OCI-LY7 (cell line): Measurements from ENCODE around the gene MKRN1. TPM values are rescaled to one million over a fixed set of nuclear protein-coding genes. Genes with fewer than 3 reads are reported as not detected.
"Not testable (repeated sequence)": the region's sequence is repeated elsewhere in the genome, so short reads cannot be mapped to it uniquely, and the experiment has no call there.

Source experiments
- BruUV-seq: library from RNA; stranded (reverse); fragments of 400-500 nt; replicated peaks from 2 replicates; lab custom pipeline; 2021; lab: Mats Ljungman, UMichigan
- CTCF ChIA-PET: fragments of 300-600 bp; sonication (Branson Sonifier 250); formaldehyde crosslinking; loops from one replicate; lab custom pipeline; 2022; ENCODE audit warnings: antibody characterized with exemption; ENCODE audit not compliant: unreplicated experiment; lab: Charles Lee
- POLR2A ChIA-PET: fragments of 300-600 bp; sonication (Branson Sonifier 250); formaldehyde crosslinking; loops from one replicate; lab custom pipeline; 2022; ENCODE audit warnings: antibody characterized with exemption; lab: Charles Lee
- DNase-seq: peaks from one replicate; pipeline ENCODE4 v3.0.0-alpha.2; 2015; ENCODE audit warnings: low spot score
- H2AFZ ChIP-seq: fragments of 200-600 bp; sonication (generic), shearing (Covaris generic); 2 replicates; pipeline ENCODE4 v1.6.1; 2014; ENCODE audit warnings: mild to moderate bottlenecking, antibody characterized with exemption, low read length, moderate library complexity
- H3K27ac ChIP-seq: fragments of 200-600 bp; sonication (generic); 2 replicates; pipeline ENCODE4 v1.5.1; 2014; ENCODE audit warnings: mixed run types, low read depth, mild to moderate bottlenecking, moderate library complexity, low read length, inconsistent platforms; ENCODE audit not compliant: poor library complexity, severe bottlenecking
- H3K36me3 ChIP-seq: fragments of 200-600 bp; sonication (generic); 2 replicates; pipeline ENCODE4 v1.6.1; 2014; ENCODE audit warnings: mild to moderate bottlenecking, antibody characterized with exemption, low read length, moderate library complexity, mixed read lengths; ENCODE audit not compliant: insufficient read depth
- H3K4me1 ChIP-seq: fragments of 200-600 bp; sonication (generic); 2 replicates; pipeline ENCODE4 v1.5.1; 2014; ENCODE audit warnings: mild to moderate bottlenecking, low read length; ENCODE audit not compliant: insufficient read depth, poor library complexity, severe bottlenecking
- H3K4me2 ChIP-seq: fragments of 200-600 bp; sonication (generic); 2 replicates; pipeline ENCODE4 v1.6.1; 2014; ENCODE audit warnings: mild to moderate bottlenecking, low read length
- H3K4me3 ChIP-seq: fragments of 200-600 bp; sonication (generic); 2 replicates; pipeline ENCODE4 v1.5.1; 2014; ENCODE audit warnings: mild to moderate bottlenecking, low read depth, low read length; ENCODE audit not compliant: poor library complexity, severe bottlenecking
- H3K79me2 ChIP-seq: fragments of 200-600 bp; sonication (generic); 2 replicates; pipeline ENCODE4 v1.6.1; 2016; ENCODE audit warnings: low read depth, mild to moderate bottlenecking, low read length, moderate library complexity, mixed read lengths; ENCODE audit not compliant: insufficient read depth
- H3K9me2 ChIP-seq: fragments of 200-600 bp; sonication (generic); 2 replicates; pipeline ENCODE4 v1.6.1; 2016; ENCODE audit warnings: mild to moderate bottlenecking, low read length, mixed read lengths; ENCODE audit not compliant: insufficient read depth
- H3K9me3 ChIP-seq: fragments of 200-600 bp; sonication (generic); 2 replicates; pipeline ENCODE4 v1.6.1; 2014; ENCODE audit warnings: mild to moderate bottlenecking, mixed run types, low read length, mixed read lengths
- H4K20me1 ChIP-seq: fragments of 200-600 bp; sonication (generic); 2 replicates; pipeline ENCODE4 v1.6.1; 2014; ENCODE audit warnings: mild to moderate bottlenecking, antibody characterized with exemption, low read length, moderate library complexity, mixed read lengths; ENCODE audit not compliant: insufficient read depth
- EZH2phosphoT487 ChIP-seq: fragments of 200-600 bp; sonication (generic); IDR thresholded peaks from 2 replicates; pipeline ENCODE4 v1.6.1; 2018; ENCODE audit warnings: low read depth, borderline replicate concordance, mild to moderate bottlenecking, mixed run types, antibody characterized with exemption, low read length, moderate library complexity, mixed read lengths
- intact Hi-C: fragments of 100-400 bp; cut with micrococcal nuclease; formaldehyde crosslinking; loops from one replicate; pipeline ENCODE4 v1.10.0; 2022; ENCODE audit not compliant: unreplicated experiment
- total RNA-seq, 2 experiments: library from RNA; depleted of rRNA in 1 of 2; stranded (reverse); fragments of >200 nt in 1 of 2; shearing (Covaris generic) in 1 of 2; gene quantifications; 2 replicates each; pipeline ENCODE4 v1.2.3, GENCODE V29; 2014 to 2022
- TF ChIP-seq, protein P1 (sequence below): fragments of 200-600 bp; sonication (generic); conservative IDR thresholded peaks from 2 replicates; pipeline ENCODE4 v1.5.1; 2014; ENCODE audit warnings: mild to moderate bottlenecking, antibody characterized with exemption, low read length, moderate library complexity, mixed read lengths

MKRN1 gene
- total RNA-seq, 2 experiments from 2014 or later: 26.4 to 48.0 TPM

DNA sequence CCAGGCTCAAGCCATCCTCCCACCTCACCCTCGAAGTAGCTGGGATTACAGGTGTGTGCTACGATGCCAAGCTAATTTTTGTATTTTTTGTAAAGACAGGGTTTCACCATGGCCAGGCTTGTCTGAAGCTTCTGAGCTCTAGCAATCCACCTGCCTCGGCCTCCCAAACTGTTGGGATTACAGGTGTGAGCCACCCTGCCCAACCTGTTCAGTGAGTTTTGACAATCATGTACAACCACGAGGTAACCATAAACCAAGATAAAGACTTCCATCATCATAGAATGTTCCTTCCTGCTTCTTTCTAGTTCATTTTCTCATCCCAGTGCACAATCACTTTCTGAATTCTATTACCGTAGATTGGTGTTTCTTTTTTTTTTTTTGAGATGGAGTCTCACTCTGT is 30.5 kb upstream of the MKRN1 start:
- ChIA-PET POLR2A (no interaction called here), CTCF (interaction anchor here (0.6 kb wide), 1 partner anchor 738 kb away, joined by 4 read pairs; no protein-coding TSS in a partner anchor)
- H4K20me1 ChIP-seq: no peaks in the 10 kb centered on the region
- no peak overlapping the region for H3K27ac ChIP-seq
- no peak overlapping the region for H3K4me2 ChIP-seq
- H3K9me2 ChIP-seq: no peaks in the 10 kb centered on the region
- H2AFZ ChIP-seq: no peak overlapping the region
- no peak for DNase-seq
- H3K4me3 ChIP-seq: no peak overlapping the region
- TF ChIP-seq EZH2phosphoT487: no peak
- TF ChIP-seq, protein P1, sequence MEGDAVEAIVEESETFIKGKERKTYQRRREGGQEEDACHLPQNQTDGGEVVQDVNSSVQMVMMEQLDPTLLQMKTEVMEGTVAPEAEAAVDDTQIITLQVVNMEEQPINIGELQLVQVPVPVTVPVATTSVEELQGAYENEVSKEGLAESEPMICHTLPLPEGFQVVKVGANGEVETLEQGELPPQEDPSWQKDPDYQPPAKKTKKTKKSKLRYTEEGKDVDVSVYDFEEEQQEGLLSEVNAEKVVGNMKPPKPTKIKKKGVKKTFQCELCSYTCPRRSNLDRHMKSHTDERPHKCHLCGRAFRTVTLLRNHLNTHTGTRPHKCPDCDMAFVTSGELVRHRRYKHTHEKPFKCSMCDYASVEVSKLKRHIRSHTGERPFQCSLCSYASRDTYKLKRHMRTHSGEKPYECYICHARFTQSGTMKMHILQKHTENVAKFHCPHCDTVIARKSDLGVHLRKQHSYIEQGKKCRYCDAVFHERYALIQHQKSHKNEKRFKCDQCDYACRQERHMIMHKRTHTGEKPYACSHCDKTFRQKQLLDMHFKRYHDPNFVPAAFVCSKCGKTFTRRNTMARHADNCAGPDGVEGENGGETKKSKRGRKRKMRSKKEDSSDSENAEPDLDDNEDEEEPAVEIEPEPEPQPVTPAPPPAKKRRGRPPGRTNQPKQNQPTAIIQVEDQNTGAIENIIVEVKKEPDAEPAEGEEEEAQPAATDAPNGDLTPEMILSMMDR: no peak
- no peaks in the 10 kb centered on the region for H3K4me1 ChIP-seq
- no peaks in the 10 kb centered on the region for H3K9me3 ChIP-seq
- no TSS peak for BruUV-seq
- no peaks in the 10 kb centered on the region for H3K36me3 ChIP-seq
- no peaks in the 10 kb centered on the region for H3K79me2 ChIP-seq
- intact Hi-C loops: no loop called here

DNA sequence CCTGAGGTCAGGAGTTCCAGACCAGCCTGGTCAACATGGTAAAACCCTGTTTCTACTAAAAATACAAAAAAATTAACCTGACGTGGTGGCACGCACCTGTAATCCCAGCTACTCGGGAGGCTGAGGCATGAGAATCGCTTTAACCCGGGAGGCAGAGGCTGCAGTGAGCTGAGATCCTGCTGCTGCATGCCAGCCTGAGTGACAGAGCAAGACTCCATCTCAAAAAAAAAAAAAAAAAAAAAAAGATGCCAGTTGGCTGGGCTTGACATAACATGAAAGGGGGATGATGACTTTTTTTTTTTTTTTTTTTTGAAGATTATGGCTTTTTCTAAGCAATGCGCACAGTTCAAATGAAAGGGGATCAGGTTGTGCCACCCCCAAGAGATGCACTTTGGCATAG is 28.3 kb upstream of the MKRN1 start:
- H3K9me3 ChIP-seq, H3K4me1 ChIP-seq, H3K36me3 ChIP-seq, DNase-seq, H3K79me2 ChIP-seq, BruUV-seq, H3K27ac ChIP-seq, H3K9me2 ChIP-seq, H3K4me2 ChIP-seq, intact Hi-C loops, H4K20me1 ChIP-seq, H3K4me3 ChIP-seq, H2AFZ ChIP-seq, CTCF ChIA-PET: not testable (repeated sequence)
- POLR2A ChIA-PET: interaction anchor here (0.6 to 0.7 kb wide), 7 partner anchors 83 to 1058 kb away, joined by 3 to 6 read pairs (median 3); no protein-coding TSS in a partner anchor

DNA sequence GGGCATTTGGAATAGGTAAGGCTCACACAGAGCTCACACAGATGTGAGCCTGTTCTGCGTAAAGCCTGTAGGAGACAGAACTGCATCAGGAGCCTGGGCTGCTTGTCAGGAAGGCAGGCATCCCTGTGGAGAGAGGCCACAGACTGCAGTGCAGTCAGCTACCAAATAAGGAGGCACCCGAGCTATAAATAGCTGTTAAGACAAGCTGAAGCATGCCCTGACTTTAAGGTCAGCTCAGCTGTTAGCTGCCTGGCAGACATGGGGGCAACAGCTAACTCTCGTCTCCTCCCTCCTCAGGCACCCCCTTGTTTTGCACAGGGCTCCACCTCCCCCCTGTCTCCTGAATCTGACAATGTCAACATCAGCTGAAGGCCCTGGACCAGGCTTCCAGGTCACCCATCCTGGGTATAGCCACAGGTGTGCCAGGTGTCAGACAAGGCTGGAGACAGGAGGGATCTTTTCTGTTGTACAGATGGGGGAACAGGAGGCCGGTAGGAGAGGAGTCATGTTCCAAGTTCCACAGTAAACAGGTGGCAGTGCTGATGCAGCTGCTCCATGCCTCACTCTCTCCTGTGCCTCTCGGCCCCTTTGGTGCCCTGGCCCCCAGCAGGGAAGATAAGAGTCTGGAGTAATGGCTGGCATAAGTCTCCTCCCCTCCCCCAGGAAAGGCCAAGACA is 27.6 kb upstream of the MKRN1 start:
- Histone ChIP-seq H3K27ac (no peak overlapping the region), H4K20me1 (no peaks in the 10 kb centered on the region), H3K79me2 (no peaks in the 10 kb centered on the region), H3K4me1 (no peaks in the 10 kb centered on the region), H3K4me3 (no peak overlapping the region), H3K9me2 (no peaks in the 10 kb centered on the region), H3K4me2 (no peak overlapping the region), H3K36me3 (no peaks in the 10 kb centered on the region), H3K9me3 (no peaks in the 10 kb centered on the region), H2AFZ (no peak overlapping the region)
- intact Hi-C loops: no loop called here
- DNase-seq: no peak
- CTCF ChIA-PET: no interaction called here
- TF ChIP-seq, protein P1: no peak
- TF ChIP-seq EZH2phosphoT487: no peak
- POLR2A ChIA-PET: interaction anchor here (0.6 to 0.7 kb wide), 4 partner anchors 82 to 1057 kb away, joined by 3 to 5 read pairs (median 4); no protein-coding TSS in a partner anchor
- no TSS peak for BruUV-seq
